Measurements from ENCODE around the gene ACSS1. TPM values are rescaled to one million over a fixed set of nuclear protein-coding genes. Genes with fewer than 3 reads are reported as not detected.

ACSS1 gene
- total RNA-seq, 1 donor from 2014 or later: 0.27 TPM

DNA sequence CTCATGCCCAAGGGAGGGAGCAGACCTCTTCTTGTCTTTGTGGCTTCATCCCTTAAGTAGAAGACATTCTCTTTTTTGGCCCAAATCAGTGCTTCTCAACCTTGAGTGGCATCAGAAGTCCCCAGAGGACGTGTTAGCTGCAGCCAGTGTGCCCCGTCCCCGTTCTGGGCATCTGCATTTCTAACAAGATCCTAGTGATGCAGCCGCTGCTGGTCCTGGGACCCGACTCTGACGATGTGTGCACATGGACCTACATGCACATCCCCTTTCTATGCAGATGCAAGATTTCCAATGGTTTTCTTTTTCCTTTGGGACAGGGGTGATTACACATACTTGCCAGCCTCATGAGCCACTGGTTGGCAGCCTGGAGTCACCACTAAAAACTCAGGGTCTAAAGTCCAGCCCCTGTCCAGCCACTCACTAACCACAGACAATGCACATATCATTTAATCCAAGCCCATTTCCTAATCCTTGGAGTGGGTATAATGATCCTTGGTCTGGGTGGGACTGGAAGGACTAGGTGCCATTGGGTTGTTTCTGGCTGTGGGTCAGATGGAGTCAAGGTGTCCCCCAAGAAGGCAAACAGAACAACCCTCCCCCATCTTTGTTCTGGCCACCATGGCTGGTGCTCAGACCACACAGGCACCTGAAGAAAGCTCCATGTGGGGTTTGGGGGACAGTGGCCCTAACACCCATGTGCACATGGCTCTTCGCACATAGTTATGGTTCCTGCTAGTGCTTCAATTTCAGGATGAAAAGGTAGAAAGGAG lies 6.4 kb downstream of the ACSS1 start:
- no peak for DNase-seq (ENCODE audit: low read depth)
- Histone ChIP-seq H3K27me3 (ENCODE audit: insufficient read depth, low read length) (peaks cover 28% of the 10 kb centered on the region), H4K20me1 (ENCODE audit: insufficient read depth, low read length) (peaks cover 22% of the 10 kb centered on the region), H3K36me3 (ENCODE audit: insufficient read depth, low read length) (no peaks in the 10 kb centered on the region), H3K9me3 (ENCODE audit: insufficient read depth, low read depth, low read length) (no peaks in the 10 kb centered on the region), H3K4me1 (ENCODE audit: insufficient read depth, low read length) (peaks cover 3% of the 10 kb centered on the region), H2AFZ (ENCODE audit: low read depth, low read length) (no peak overlapping the region), H3K4me2 (ENCODE audit: low read length) (no peak overlapping the region), H3K9ac (ENCODE audit: low read length) (no peak overlapping the region), H3K4me3 (ENCODE audit: insufficient read depth, low read depth, low read length) (no peak overlapping the region), H3K27ac (ENCODE audit: low read depth, low read length) (no peak overlapping the region), H3K79me2 (ENCODE audit: insufficient read depth, low read length) (no peaks in the 10 kb centered on the region)
- Mint-ChIP-seq H3K9me3 (ENCODE audit: unreplicated experiment) (peaks cover 1% of the 10 kb centered on the region), H3K4me3 (ENCODE audit: unreplicated experiment) (no peak overlapping the region), H3K27ac (ENCODE audit: unreplicated experiment) (no peak overlapping the region), H3K27me3 (ENCODE audit: low read depth, unreplicated experiment) (peaks cover 89% of the 10 kb centered on the region), H3K4me1 (ENCODE audit: low read depth, unreplicated experiment) (no peaks in the 10 kb centered on the region), H3K36me3 (ENCODE audit: low read depth, unreplicated experiment) (peaks cover 2% of the 10 kb centered on the region)
- FAIRE-seq: no peak
- TF ChIP-seq EZH2 (IDR thresholded peaks at IDR 0.05; ENCODE audit: insufficient read depth, low read length): no peak
- TF ChIP-seq, protein P1, sequence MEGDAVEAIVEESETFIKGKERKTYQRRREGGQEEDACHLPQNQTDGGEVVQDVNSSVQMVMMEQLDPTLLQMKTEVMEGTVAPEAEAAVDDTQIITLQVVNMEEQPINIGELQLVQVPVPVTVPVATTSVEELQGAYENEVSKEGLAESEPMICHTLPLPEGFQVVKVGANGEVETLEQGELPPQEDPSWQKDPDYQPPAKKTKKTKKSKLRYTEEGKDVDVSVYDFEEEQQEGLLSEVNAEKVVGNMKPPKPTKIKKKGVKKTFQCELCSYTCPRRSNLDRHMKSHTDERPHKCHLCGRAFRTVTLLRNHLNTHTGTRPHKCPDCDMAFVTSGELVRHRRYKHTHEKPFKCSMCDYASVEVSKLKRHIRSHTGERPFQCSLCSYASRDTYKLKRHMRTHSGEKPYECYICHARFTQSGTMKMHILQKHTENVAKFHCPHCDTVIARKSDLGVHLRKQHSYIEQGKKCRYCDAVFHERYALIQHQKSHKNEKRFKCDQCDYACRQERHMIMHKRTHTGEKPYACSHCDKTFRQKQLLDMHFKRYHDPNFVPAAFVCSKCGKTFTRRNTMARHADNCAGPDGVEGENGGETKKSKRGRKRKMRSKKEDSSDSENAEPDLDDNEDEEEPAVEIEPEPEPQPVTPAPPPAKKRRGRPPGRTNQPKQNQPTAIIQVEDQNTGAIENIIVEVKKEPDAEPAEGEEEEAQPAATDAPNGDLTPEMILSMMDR (IDR thresholded peaks at IDR 0.05; ENCODE audit: insufficient read depth, low read depth, low read length): no peak

DNA sequence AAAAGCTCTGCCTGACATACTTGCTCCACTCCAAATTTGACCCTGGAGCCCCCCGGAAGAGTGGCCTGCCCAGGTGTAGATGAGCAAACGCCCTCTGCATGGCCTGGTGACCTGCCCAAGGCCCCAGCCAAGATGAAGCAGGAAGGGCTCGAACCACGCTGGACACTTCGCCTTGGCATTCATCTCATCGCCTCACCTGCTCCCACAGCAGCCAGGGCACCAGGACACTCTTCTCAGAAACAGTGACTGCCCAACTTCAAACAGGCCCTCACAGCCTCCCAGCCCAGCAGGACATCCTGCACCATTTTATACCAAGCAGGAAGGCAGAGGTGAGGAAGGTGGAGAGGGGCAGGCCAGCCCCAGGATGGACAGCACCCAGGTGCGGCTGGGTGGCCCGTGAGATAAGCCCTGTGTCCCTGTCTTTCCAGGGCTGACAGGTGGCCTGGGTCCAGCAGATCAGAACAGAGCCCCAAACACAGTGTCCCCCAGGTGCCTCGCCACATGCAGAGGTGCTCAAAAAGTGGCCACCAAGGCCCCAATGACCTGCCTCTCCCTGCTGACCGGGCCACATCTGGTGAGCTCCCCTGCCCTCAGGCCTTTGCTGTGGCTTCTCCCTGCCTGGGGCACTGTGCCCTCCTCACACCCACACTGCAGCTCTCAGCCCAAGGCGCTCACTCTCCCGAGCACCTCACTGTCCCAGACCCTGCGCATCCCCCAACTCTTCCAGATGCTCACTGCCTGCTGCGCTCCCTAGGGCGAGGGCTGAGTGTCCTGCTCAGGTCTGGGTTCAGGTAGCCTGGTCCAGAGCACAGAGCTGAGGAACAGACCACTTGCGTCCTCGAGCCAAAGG lies 7.2 kb downstream of the ACSS1 start:
- Histone ChIP-seq H3K27ac (ENCODE audit: low read depth, low read length) (no peak overlapping the region), H3K4me1 (ENCODE audit: insufficient read depth, low read length) (no peaks in the 10 kb centered on the region), H3K79me2 (ENCODE audit: insufficient read depth, low read length) (no peaks in the 10 kb centered on the region), H3K4me2 (ENCODE audit: low read length) (no peak overlapping the region), H4K20me1 (ENCODE audit: insufficient read depth, low read length) (peaks cover 16% of the 10 kb centered on the region), H3K27me3 (ENCODE audit: insufficient read depth, low read length) (peaks cover 28% of the 10 kb centered on the region), H3K4me3 (ENCODE audit: insufficient read depth, low read depth, low read length) (no peak overlapping the region), H3K36me3 (ENCODE audit: insufficient read depth, low read length) (no peaks in the 10 kb centered on the region), H3K9ac (ENCODE audit: low read length) (no peak overlapping the region), H2AFZ (ENCODE audit: low read depth, low read length) (no peak overlapping the region), H3K9me3 (ENCODE audit: insufficient read depth, low read depth, low read length) (no peaks in the 10 kb centered on the region)
- H3K4me3 Mint-ChIP-seq (ENCODE audit: unreplicated experiment): no peak overlapping the region
- no peak overlapping the region for H3K27ac Mint-ChIP-seq (ENCODE audit: unreplicated experiment)
- peaks cover 87% of the 10 kb centered on the region for H3K27me3 Mint-ChIP-seq (ENCODE audit: low read depth, unreplicated experiment)
- no peak for TF ChIP-seq EZH2 (IDR thresholded peaks at IDR 0.05; ENCODE audit: insufficient read depth, low read length)
- TF ChIP-seq, protein P1 (IDR thresholded peaks at IDR 0.05; ENCODE audit: insufficient read depth, low read depth, low read length): no peak
- H3K4me1 Mint-ChIP-seq (ENCODE audit: low read depth, unreplicated experiment): no peaks in the 10 kb centered on the region
- FAIRE-seq (no peak), DNase-seq (ENCODE audit: low read depth) (no peak)
- peaks cover 2% of the 10 kb centered on the region for H3K36me3 Mint-ChIP-seq (ENCODE audit: low read depth, unreplicated experiment)
- peaks cover 1% of the 10 kb centered on the region for H3K9me3 Mint-ChIP-seq (ENCODE audit: unreplicated experiment)

Measured in astrocyte (in vitro differentiated cells and primary cell).